ENCODE results near the gene PIP5K1B. TPM values are rescaled to one million over a fixed set of nuclear protein-coding genes. Genes with fewer than 3 reads are reported as not detected.

PIP5K1B gene
- total RNA-seq, 1 donor from 2014 or later, result 1.3 TPM

GRCh38 chr9:69029535-69029934, 324.5 kb downstream of the PIP5K1B start:
- H3K4me2 ChIP-seq (ENCODE audit: low read length), result no peak overlapping the region
- no peaks in the 10 kb centered on the region for H3K9me3 ChIP-seq (ENCODE audit: insufficient read depth, low read depth, low read length)
- H3K4me3 ChIP-seq (ENCODE audit: insufficient read depth, low read depth, low read length), result no peak overlapping the region
- H4K20me1 ChIP-seq (ENCODE audit: insufficient read depth, low read length), result no peaks in the 10 kb centered on the region
- no peaks in the 10 kb centered on the region for H3K36me3 ChIP-seq (ENCODE audit: insufficient read depth, low read length)
- Mint-ChIP-seq H3K4me1 (ENCODE audit: low read depth, unreplicated experiment) (peaks cover 9% of the 10 kb centered on the region), H3K27me3 (ENCODE audit: low read depth, unreplicated experiment) (peaks cover 3% of the 10 kb centered on the region), H3K36me3 (ENCODE audit: low read depth, unreplicated experiment) (no peaks in the 10 kb centered on the region), H3K9me3 (ENCODE audit: unreplicated experiment) (peaks cover 5% of the 10 kb centered on the region), H3K27ac (ENCODE audit: unreplicated experiment) (no peak overlapping the region), H3K4me3 (ENCODE audit: unreplicated experiment) (no peak overlapping the region)
- no peak overlapping the region for H3K9ac ChIP-seq (ENCODE audit: low read length)
- DNase-seq (ENCODE audit: low read depth) (no peak), FAIRE-seq (no peak)
- H3K4me1 ChIP-seq (ENCODE audit: insufficient read depth, low read length), result no peaks in the 10 kb centered on the region
- no peaks in the 10 kb centered on the region for H3K79me2 ChIP-seq (ENCODE audit: insufficient read depth, low read length)
- no peak overlapping the region for H3K27ac ChIP-seq (ENCODE audit: low read depth, low read length)
- no peak overlapping the region for H2AFZ ChIP-seq (ENCODE audit: low read depth, low read length)
- H3K27me3 ChIP-seq (ENCODE audit: insufficient read depth, low read length), result no peaks in the 10 kb centered on the region
- TF ChIP-seq CTCF (IDR thresholded peaks at IDR 0.05; ENCODE audit: insufficient read depth, low read depth, low read length) (no peak), EZH2 (IDR thresholded peaks at IDR 0.05; ENCODE audit: insufficient read depth, low read length) (no peak)

- no peak for FAIRE-seq
- H3K27ac Mint-ChIP-seq (ENCODE audit: unreplicated experiment), result peak overlapping the region; percentile 23
Measured at GRCh38 chr9:69030851-69031645, 326.0 kb downstream of the PIP5K1B start.

More at GRCh38 chr9:69030851-69031645, 326.0 kb downstream of the PIP5K1B start:
- Histone ChIP-seq H3K79me2 (ENCODE audit: insufficient read depth, low read length) (peaks cover 2% of the 10 kb centered on the region), H3K36me3 (ENCODE audit: insufficient read depth, low read length) (no peaks in the 10 kb centered on the region), H3K4me2 (ENCODE audit: low read length) (peak overlapping the region; percentile 7), H3K9me3 (ENCODE audit: insufficient read depth, low read depth, low read length) (no peaks in the 10 kb centered on the region), H4K20me1 (ENCODE audit: insufficient read depth, low read length) (no peaks in the 10 kb centered on the region), H3K27ac (ENCODE audit: low read depth, low read length) (no peak overlapping the region), H3K27me3 (ENCODE audit: insufficient read depth, low read length) (no peaks in the 10 kb centered on the region), H2AFZ (ENCODE audit: low read depth, low read length) (no peak overlapping the region), H3K9ac (ENCODE audit: low read length) (no peak overlapping the region), H3K4me1 (ENCODE audit: insufficient read depth, low read length) (no peaks in the 10 kb centered on the region), H3K4me3 (ENCODE audit: insufficient read depth, low read depth, low read length) (no peak overlapping the region)
- H3K4me3 Mint-ChIP-seq (ENCODE audit: unreplicated experiment), result no peak overlapping the region
- DNase-seq (ENCODE audit: low read depth), result peak; percentile 15
- H3K9me3 Mint-ChIP-seq (ENCODE audit: unreplicated experiment), result peaks cover 5% of the 10 kb centered on the region
- H3K27me3 Mint-ChIP-seq (ENCODE audit: low read depth, unreplicated experiment), result no peaks in the 10 kb centered on the region
- no peak for TF ChIP-seq EZH2 (IDR thresholded peaks at IDR 0.05; ENCODE audit: insufficient read depth, low read length)
- TF ChIP-seq CTCF (IDR thresholded peaks at IDR 0.05; ENCODE audit: insufficient read depth, low read depth, low read length), result no peak
- H3K4me1 Mint-ChIP-seq (ENCODE audit: low read depth, unreplicated experiment), result peaks cover 9% of the 10 kb centered on the region
- no peaks in the 10 kb centered on the region for H3K36me3 Mint-ChIP-seq (ENCODE audit: low read depth, unreplicated experiment)

Data from astrocyte (in vitro differentiated cells and primary cell).